Stimulated activated CD4-positive, alpha-beta T cell treated with anti-CD3 and anti-CD28 coated beads, Interleukin-2, amount 100 ng/mL, for 48 hours (primary cell): ENCODE measurements around the gene PSMB4.
"Not testable (repeated sequence)": the region's sequence is repeated elsewhere in the genome, so short reads cannot be mapped to it uniquely, and the experiment has no call there.

ENCODE experiments used
- DNase-seq, 2 donors: peaks; one replicate each; pipeline ENCODE4 v3.0.0-alpha.2; 2020

The PSMB4 gene

GRCh38 chr1:151390221-151391078 lies 8.9 kb upstream of the PSMB4 start:
- DNase-seq: not testable (repeated sequence)

- DNase-seq: no peak
Observed at GRCh38 chr1:151391079-151391563, 8.3 kb upstream of the PSMB4 start.

DNA sequence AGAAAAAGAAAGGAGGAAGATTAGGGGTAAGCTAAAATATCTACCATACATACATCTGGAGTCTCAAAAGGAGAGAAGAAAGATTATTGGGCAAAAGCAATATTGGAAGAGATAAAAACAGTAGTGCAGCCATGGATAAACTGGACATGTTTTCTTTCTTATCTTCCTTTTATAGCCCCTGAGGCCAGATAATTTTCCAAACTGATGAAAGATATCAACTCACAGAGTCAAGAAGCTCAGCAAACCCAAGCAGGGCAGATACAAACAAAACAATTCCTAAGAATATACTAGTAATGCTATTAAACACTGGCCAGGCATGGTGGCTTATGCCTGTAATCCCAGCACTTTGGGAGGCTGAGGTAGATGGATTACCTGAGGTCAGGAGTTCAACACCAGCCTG lies 5.8 kb upstream of the PSMB4 start:
- no peak for DNase-seq

DNA sequence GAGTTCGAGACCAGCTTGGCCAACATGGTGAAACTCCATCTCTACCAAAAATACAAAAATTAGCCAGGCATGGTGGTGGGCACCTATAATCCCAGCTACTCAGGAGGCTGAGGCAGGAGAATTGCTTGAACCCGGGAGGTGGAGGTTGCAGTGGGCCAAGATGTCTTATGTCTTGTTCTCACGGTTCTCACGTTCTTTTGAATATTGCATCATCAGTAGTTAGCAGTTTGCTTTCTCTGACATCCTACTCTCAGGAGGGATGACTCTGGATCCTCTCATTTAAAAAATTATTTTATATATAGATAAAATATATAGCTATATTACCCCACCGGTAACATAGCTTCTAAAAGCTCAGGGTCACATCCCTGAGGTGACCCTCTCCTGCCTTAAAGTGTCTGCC lies 3.1 kb upstream of the PSMB4 start:
- DNase-seq: not testable (repeated sequence)

DNA sequence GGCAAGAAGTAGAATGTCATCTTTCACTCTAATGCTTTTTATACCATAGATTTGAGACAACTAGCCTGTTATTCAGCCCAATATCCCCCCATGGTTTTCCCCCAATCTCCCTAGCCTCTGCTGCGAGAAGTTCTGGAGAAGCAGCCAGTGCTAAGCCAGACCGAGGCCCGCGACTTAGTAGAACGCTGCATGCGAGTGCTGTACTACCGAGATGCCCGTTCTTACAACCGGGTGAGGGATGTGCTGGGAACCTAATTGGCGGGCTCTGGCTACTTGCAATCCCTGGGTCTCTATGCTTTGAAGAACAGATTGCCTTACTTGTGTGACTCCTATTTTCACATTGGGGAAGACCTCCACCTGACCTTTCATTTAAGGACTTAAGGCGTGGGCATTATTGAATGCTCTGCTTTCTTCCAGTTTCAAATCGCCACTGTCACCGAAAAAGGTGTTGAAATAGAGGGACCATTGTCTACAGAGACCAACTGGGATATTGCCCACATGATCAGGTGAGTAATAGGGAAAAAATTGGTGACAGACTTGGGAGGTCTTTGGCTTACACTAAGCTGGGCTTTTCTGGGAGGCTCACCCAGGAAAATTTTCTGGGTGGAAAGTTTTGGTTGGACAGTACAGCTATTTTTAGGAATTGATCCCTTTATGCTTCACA lies 1.9 kb downstream of the PSMB4 start:
- DNase-seq: no peak

- no peak for DNase-seq
Observed at GRCh38 chr1:151401860-151402259, 2.5 kb downstream of the PSMB4 start.

DNA sequence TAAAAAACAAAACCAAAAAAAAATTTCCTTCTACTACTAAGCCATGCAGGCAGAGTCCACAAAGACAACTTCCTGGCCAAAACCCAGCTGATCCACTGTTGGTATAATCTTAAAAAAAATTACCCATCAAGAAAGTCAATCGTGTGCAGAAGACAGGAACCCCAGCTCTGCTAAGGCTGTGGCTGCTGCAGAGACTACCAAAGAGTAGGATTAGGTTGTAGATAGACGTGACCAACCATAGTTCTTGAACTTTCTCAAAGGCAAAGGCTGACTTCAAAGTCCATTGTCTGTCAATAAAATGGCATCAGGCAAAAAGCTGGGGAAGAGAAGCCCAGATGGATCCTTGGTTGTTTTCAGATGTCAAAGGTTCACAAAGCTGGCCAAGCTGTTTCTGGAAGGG lies 3.4 kb downstream of the PSMB4 start:
- no peak for DNase-seq

- no peak for DNase-seq
Observed at GRCh38 chr1:151403612-151404011, 4.2 kb downstream of the PSMB4 start.

- DNase-seq: no peak
Observed at GRCh38 chr1:151405187-151405951, 6.0 kb downstream of the PSMB4 start.

- DNase-seq: no peak
Observed at GRCh38 chr1:151406176-151406575, 6.8 kb downstream of the PSMB4 start.

DNA sequence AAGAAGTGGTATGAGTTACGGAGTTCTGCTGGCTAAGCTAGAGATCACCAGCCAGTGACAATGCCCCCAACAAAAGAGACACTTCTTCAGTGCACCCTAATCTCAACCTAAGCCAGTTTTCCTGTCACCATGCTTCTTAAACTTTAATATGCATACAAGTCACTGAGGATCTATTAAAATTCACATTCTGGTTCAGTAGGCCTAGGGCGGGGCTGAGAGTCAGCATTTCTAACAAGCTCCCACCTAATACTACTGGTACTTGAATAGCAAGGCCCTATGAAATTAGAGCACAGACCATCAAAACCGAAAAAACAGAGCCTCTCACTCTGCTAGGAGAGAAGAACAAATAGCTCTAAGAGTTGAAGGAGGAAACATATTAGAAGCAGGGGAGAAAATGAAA lies 7.9 kb downstream of the PSMB4 start:
- no peak for DNase-seq

DNA sequence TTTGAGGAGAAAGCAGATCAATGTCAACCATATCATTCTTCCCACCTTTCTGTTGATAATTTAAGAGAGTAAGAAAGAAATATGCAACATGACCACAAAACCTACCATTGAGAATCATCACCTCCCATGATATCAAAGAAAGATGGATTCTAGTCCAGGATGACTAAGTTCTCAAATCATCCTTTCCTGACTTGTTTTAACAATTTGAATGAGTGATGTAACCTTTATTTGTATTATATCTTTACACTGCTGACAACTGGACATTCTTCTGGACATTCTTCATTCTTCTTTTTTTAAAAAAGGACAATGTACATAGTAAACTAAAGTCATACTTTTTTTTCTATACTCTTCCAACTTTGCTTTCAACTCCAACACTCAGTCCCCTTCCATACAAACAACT lies 9.5 kb downstream of the PSMB4 start:
- no peak for DNase-seq

GRCh38 chr1:151411884-151412283 lies 12.5 kb downstream of the PSMB4 start:
- DNase-seq: no peak

DNA sequence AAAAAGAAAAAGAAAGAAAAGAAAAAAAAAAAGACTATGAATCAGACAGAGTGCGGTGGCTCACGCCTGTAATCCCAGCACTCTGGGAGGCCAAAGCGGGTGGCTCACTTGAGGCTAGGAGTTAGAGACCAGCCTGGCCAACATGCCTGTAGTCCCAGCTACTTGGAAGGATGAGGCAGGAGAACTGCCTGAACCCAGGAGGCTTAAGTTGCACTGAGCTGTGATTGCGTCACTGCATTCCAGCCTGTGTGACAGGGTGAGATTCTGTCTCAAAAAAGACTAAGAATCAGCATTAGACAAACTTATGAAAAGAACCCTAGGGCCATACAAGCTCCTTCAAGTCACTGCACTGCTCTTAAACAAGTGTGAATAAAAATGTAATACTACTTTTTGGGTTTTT lies 16.9 kb downstream of the PSMB4 start:
- DNase-seq: no peak

- no peak for DNase-seq
Observed at GRCh38 chr1:151418081-151418480, 18.7 kb downstream of the PSMB4 start.

GRCh38 chr1:151419819-151420218 lies 20.4 kb downstream of the PSMB4 start:
- DNase-seq: no peak

- DNase-seq: no peak
Observed at GRCh38 chr1:151425103-151425502, 25.7 kb downstream of the PSMB4 start.

DNA sequence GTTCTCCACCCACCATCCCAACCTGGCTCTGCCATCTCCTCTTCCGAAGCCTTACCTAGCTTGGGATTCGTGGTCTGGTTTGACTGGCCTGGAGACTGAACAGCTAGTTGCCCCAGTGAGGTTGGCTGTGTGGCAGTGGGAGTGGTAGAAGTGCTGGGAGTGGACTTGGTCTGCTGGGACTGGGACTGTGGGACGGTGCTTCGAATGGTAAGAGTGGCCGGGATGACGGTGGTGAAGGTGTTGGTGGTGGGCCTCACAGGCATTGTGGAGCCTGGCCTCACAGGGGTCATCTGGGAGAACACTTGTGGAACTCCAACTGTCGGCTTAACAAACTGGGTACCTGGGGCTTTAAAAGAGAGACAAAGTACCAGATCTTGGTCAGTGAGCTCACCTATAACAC lies 28.7 kb downstream of the PSMB4 start:
- no peak for DNase-seq

- DNase-seq: not testable (repeated sequence)
Observed at GRCh38 chr1:151433827-151434226, 34.5 kb downstream of the PSMB4 start.

GRCh38 chr1:151435174-151435573 lies 35.8 kb downstream of the PSMB4 start:
- DNase-seq: no peak

DNA sequence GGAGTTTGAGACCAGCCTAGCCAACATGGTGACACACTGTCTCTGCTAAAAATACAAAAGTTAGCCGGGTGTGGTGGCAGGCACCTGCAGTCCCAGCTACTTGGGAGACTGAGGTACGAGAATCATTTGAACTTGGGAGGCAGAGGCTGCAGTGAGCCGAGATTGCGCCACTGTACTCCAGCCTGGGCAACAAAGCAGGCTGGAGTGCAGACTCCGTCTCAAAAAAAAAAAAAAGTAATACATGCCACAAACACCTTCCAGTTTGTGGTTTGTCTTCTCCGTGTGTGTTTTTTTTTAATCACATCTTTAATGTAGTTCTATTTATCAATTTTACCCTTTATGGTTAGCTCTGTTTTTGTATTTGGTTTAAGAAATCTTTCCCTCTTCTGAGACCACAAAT lies 37.6 kb downstream of the PSMB4 start:
- DNase-seq: no peak

- not testable (repeated sequence) for DNase-seq
Observed at GRCh38 chr1:151437396-151437795, 38.0 kb downstream of the PSMB4 start.
